Natural killer cell (primary cell): ENCODE results near the gene INPP5D. TPM values are rescaled to one million over a fixed set of nuclear protein-coding genes. Genes with fewer than 3 reads are reported as not detected.

Source experiments
- ATAC-seq, 3 donors: fragments of 150-1000 bp in 2 of 3; fragments of 200-7000 bp in 1 of 3; cut with Tn5 transposase; 1 replicate in 1 of 3; 2 replicates in 2 of 3; pipeline ENCODE4 v1.10.0; 2021; ENCODE audit warnings: mild to moderate bottlenecking in 2 of 3, moderate library complexity in 2 of 3
- DNase-seq, 2 donors: peaks; one replicate each; pipeline versions ENCODE4 v3.0.0 to v3.0.0-alpha.2; 2013 to 2021; ENCODE audit warnings: mixed read lengths in 1 of 2
- H3K27ac ChIP-seq: one replicate; pipeline ENCODE4 v1.5.1; 2013; ENCODE audit warnings: mild to moderate bottlenecking, low read length
- H3K27me3 ChIP-seq: one replicate; pipeline ENCODE4 v1.6.1; 2013; ENCODE audit warnings: low read length; ENCODE audit not compliant: control insufficient read depth, insufficient read depth
- H3K36me3 ChIP-seq: one replicate; pipeline ENCODE4 v1.6.1; 2013; ENCODE audit warnings: low read length; ENCODE audit not compliant: control insufficient read depth, insufficient read depth
- H3K4me1 ChIP-seq: one replicate; pipeline ENCODE4 v1.6.1; 2013; ENCODE audit warnings: low read length; ENCODE audit not compliant: control insufficient read depth, insufficient read depth
- H3K4me3 ChIP-seq: one replicate; pipeline ENCODE4 v1.5.1; 2013; ENCODE audit warnings: low read length
- H3K9me3 ChIP-seq: one replicate; pipeline ENCODE4 v1.6.1; 2013; ENCODE audit warnings: low read length; ENCODE audit not compliant: control insufficient read depth, insufficient read depth
- H3K27ac Mint-ChIP-seq, 2 donors: one replicate each; pipeline ENCODE4 v1.8.0; 2022; ENCODE audit warnings: mild to moderate bottlenecking in 2 of 2, mixed read lengths in 2 of 2, moderate library complexity in 1 of 2
- H3K27me3 Mint-ChIP-seq, 2 donors: one replicate each; pipeline ENCODE4 v1.8.0; 2022; ENCODE audit warnings: low read depth in 2 of 2, mixed read lengths in 2 of 2
- H3K36me3 Mint-ChIP-seq: one replicate; pipeline ENCODE4 v1.8.0; 2022; ENCODE audit warnings: mixed read lengths
- H3K4me1 Mint-ChIP-seq, 2 donors: one replicate each; pipeline ENCODE4 v1.8.0; 2022; ENCODE audit warnings: mixed read lengths in 2 of 2
- H3K4me3 Mint-ChIP-seq: one replicate; pipeline ENCODE4 v1.8.0; 2022; ENCODE audit warnings: mild to moderate bottlenecking, moderate library complexity, mixed read lengths
- H3K9me3 Mint-ChIP-seq, 2 donors: one replicate each; pipeline ENCODE4 v1.8.0; 2022; ENCODE audit warnings: mixed read lengths in 2 of 2
- WGBS: methylation state at CpG from one replicate; pipeline ENCODE4 v1.1.7; 2013; ENCODE audit warnings: missing lambda C conversion rate; ENCODE audit not compliant: insufficient coverage; 5-methylcytosine and 5-hydroxymethylcytosine counted together
- intact Hi-C: fragments of 100-400 bp; cut with micrococcal nuclease; formaldehyde crosslinking; loops from one replicate; pipeline ENCODE4 v1.14.2; 2022
- total RNA-seq, 4 donors: library from RNA; stranded (reverse); fragments of 120-200 nt in 1 of 4; gene quantifications; one replicate each; pipeline versions ENCODE4 v1.2.3 to v1.2.4, GENCODE V29; 2013 to 2022
- TF ChIP-seq, protein P1 (sequence below): fragments of 200-600 bp; IDR thresholded peaks from one replicate; pipeline ENCODE4 v1.8.0; 2022; ENCODE audit warnings: antibody characterized with exemption

INPP5D gene
- total RNA-seq, 3 donors from 2014 or later (not counting 1 experiment from before 2014, with no cell fraction given) = 385 to 498 (median 497) TPM

DNA sequence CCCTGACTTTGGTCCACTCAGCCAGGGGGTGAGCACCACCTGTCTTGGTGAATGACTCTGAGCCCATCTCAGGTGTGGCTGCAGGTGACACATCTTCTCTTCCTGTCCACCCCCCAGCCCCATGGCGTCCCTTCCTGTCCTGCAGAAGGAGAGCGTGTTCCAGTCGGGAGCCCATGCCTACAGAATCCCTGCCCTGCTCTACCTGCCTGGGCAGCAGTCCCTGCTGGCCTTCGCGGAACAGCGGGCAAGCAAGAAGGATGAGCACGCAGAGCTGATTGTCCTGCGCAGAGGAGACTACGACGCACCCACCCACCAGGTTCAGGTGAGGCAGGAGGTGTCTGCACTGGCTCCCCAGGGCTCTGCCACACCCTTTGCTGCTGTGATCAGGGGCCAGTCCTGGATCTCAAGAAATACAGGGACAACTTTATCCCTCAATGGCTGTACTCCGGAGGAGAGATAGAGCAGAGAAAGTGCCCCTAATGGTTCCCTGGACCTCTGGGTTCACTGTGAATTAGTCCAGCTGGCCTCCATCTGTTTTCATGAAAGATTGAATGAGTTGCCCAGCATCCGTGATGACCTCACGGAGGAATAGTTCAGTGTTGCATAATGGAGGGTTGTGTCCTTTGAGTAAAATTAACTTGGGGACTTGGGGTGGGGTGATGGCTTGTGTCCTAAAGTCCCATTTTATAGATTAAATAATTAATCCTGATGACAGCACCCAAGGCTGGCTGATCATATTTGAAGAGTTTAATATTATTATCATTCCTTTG, 27.4 kb upstream of the INPP5D start, which contains the start of gene NEU2:
TSS of gene NEU2 (plus strand) at position 122 of the 770 bp plus-strand sequence. CDS start at position 122, 0 bp downstream.
- ATAC-seq (no peak), DNase-seq (no peak)
- TF ChIP-seq, protein P1, sequence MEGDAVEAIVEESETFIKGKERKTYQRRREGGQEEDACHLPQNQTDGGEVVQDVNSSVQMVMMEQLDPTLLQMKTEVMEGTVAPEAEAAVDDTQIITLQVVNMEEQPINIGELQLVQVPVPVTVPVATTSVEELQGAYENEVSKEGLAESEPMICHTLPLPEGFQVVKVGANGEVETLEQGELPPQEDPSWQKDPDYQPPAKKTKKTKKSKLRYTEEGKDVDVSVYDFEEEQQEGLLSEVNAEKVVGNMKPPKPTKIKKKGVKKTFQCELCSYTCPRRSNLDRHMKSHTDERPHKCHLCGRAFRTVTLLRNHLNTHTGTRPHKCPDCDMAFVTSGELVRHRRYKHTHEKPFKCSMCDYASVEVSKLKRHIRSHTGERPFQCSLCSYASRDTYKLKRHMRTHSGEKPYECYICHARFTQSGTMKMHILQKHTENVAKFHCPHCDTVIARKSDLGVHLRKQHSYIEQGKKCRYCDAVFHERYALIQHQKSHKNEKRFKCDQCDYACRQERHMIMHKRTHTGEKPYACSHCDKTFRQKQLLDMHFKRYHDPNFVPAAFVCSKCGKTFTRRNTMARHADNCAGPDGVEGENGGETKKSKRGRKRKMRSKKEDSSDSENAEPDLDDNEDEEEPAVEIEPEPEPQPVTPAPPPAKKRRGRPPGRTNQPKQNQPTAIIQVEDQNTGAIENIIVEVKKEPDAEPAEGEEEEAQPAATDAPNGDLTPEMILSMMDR = no peak
- H3K27ac ChIP-seq = no peak within 1 kb of the TSS
- H3K27me3 ChIP-seq = no peaks in the 10 kb centered on the region
- Mint-ChIP-seq H3K4me3 (no peak within 1 kb of the TSS), H3K4me1 (peaks cover 0 to 4% of the 10 kb centered on the region in 2 donors), H3K27me3 (no peaks in the 10 kb centered on the region), H3K27ac (no peak within 1 kb of the TSS), H3K9me3 (no peaks in the 10 kb centered on the region), H3K36me3 (no peaks in the 10 kb centered on the region)
- no peaks in the 10 kb centered on the region for H3K9me3 ChIP-seq
- no peak within 1 kb of the TSS for H3K4me3 ChIP-seq
- intact Hi-C loops = no loop called here
- H3K36me3 ChIP-seq = no peaks in the 10 kb centered on the region
- WGBS = 96% methylated on average over 13 of the region's 13 CpGs
- no peaks in the 10 kb centered on the region for H3K4me1 ChIP-seq

DNA sequence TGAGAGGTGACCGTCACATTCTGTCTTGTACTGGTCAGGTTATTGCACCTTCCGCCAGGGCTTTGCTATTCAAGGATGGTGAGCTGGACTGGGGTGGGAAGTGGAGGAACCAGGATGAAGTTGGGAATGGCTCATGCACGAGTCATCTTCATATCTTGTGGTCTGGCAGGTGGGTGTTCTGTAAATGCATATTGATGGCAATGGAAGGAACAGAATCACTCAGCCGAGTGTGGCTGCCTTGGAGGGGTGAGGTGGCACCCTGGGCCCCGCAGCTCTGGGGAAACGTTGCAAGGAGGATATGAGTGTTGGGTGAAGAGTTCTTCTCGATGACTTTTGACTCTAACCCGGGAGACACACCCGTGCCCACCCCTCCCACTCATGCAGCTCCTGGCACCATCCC, 26.5 kb upstream of the INPP5D start:
- no peaks in the 10 kb centered on the region for H3K9me3 Mint-ChIP-seq
- intact Hi-C loops = no loop called here

DNA sequence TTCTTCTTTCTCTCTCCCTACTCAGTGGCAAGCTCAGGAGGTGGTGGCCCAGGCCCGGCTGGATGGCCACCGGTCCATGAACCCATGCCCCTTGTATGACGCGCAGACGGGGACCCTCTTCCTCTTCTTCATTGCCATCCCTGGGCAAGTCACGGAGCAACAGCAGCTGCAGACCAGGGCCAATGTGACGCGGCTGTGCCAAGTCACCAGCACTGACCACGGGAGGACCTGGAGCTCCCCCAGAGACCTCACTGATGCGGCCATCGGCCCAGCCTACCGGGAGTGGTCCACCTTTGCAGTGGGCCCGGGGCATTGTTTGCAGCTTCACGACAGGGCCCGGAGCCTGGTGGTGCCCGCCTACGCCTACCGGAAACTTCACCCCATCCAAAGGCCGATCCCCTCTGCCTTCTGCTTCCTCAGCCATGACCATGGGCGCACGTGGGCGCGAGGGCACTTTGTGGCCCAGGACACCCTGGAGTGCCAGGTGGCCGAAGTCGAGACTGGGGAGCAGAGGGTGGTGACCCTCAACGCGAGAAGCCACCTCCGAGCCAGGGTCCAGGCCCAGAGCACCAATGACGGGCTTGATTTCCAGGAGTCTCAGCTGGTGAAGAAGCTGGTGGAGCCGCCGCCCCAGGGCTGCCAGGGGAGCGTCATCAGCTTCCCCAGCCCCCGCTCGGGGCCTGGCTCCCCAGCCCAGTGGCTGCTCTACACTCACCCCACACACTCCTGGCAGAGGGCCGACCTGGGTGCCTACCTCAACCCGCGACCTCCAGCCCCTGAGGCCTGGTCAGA, 25.9 kb upstream of the INPP5D start:
- no peak overlapping the region for H3K4me3 Mint-ChIP-seq
- ATAC-seq (no peak), DNase-seq (no peak)
- H3K4me1 Mint-ChIP-seq = peaks cover 0 to 4% of the 10 kb centered on the region in 2 donors
- no peaks in the 10 kb centered on the region for H3K9me3 ChIP-seq
- H3K27ac Mint-ChIP-seq = no peak overlapping the region
- H3K4me1 ChIP-seq = no peaks in the 10 kb centered on the region
- intact Hi-C loops = no loop called here
- H3K36me3 ChIP-seq = no peaks in the 10 kb centered on the region
- H3K27ac ChIP-seq = no peak overlapping the region
- no peaks in the 10 kb centered on the region for H3K27me3 Mint-ChIP-seq
- no peaks in the 10 kb centered on the region for H3K36me3 Mint-ChIP-seq
- TF ChIP-seq, protein P1 = no peak
- H3K27me3 ChIP-seq = no peaks in the 10 kb centered on the region
- no peaks in the 10 kb centered on the region for H3K9me3 Mint-ChIP-seq
- no peak overlapping the region for H3K4me3 ChIP-seq
- 95% methylated on average over 37 of the region's 37 CpGs for WGBS

More for the DNA sequence above, 26.5 kb upstream of the INPP5D start:
- Histone ChIP-seq H3K36me3 (no peaks in the 10 kb centered on the region), H3K9me3 (no peaks in the 10 kb centered on the region), H3K4me1 (no peaks in the 10 kb centered on the region), H3K27ac (no peak overlapping the region), H3K27me3 (no peaks in the 10 kb centered on the region), H3K4me3 (no peak overlapping the region)
- WGBS = 85% methylated on average over 8 of the region's 9 CpGs
- Mint-ChIP-seq H3K27me3 (no peaks in the 10 kb centered on the region), H3K4me3 (no peak overlapping the region), H3K4me1 (peaks cover 0 to 4% of the 10 kb centered on the region in 2 donors), H3K36me3 (no peaks in the 10 kb centered on the region), H3K27ac (no peak overlapping the region)
- no peak for DNase-seq
- ATAC-seq = no peak
- TF ChIP-seq, protein P1 = no peak
